ENCODE results near the gene DAAM2.

DNA sequence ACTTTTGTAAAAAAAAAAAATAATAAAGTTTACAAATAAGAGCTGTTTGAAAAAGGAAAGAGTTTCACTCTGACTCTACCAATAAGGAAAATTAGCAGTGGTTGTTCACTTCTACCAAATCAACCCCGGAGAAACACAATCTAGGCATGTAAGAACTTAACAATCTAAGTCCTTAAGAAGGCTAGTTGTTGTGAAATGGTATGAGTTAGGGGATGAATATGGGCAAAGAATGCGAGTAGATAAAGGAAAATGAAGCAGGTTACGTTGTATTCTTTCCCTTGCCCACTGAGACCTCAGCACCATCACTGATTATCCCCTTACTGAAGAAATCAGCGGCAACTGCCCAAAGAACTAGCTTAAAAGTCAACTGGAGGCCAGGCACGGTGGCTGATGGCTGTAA, 126.7 kb downstream of the DAAM2 start:
- TF ChIP-seq POLR2A (IDR thresholded peaks at IDR 0.05; ENCODE audit: low read length) (no peak), GATA1 (IDR thresholded peaks at IDR 0.05; ENCODE audit: low read depth, low read length) (no peak)
